HL-60 (cell line): Measurements from ENCODE around the gene APOL2.

Source experiments
- GABPA ChIP-seq: IDR thresholded peaks from 2 replicates; pipeline ENCODE4 v1.6.1; 2012; ENCODE audit warnings: low read depth
- POLR2AphosphoS5 ChIP-seq: IDR thresholded peaks from 2 replicates; pipeline ENCODE4 v1.6.1; 2012; ENCODE audit warnings: low read depth
- SPI1 ChIP-seq: IDR thresholded peaks from 2 replicates; pipeline ENCODE4 v1.6.1; 2012; ENCODE audit warnings: low read depth, mild to moderate bottlenecking, borderline replicate concordance
- TF ChIP-seq, protein P1 (sequence below): IDR thresholded peaks from one replicate; pipeline ENCODE4 v1.5.1; 2011; ENCODE audit warnings: low read length, control low read depth, inconsistent platforms; ENCODE audit not compliant: insufficient read depth
- TF ChIP-seq, protein P2 (sequence below): IDR thresholded peaks from 2 replicates; pipeline ENCODE4 v1.6.1; 2012; ENCODE audit warnings: low read depth; ENCODE audit not compliant: insufficient replicate concordance

DNA sequence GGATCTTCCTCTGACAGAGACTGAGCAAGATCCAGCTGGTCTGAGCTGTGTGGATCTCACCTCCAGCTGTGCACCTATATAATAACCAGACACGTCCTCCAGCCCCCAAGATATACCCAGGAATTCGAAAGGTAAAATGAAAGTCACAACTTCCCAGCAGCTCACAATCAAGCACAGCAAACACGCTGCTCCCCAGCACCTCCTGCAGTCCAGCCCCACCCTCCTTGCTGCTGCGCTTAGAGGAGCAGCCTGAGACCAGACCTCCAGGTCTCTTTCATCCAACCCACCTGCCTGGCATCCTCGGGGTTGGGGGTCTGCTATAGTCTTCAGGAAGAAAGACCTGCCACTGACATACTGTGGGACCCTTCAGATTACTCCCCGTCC, 34.7 kb downstream of the APOL2 start:
- TF ChIP-seq, protein P1, sequence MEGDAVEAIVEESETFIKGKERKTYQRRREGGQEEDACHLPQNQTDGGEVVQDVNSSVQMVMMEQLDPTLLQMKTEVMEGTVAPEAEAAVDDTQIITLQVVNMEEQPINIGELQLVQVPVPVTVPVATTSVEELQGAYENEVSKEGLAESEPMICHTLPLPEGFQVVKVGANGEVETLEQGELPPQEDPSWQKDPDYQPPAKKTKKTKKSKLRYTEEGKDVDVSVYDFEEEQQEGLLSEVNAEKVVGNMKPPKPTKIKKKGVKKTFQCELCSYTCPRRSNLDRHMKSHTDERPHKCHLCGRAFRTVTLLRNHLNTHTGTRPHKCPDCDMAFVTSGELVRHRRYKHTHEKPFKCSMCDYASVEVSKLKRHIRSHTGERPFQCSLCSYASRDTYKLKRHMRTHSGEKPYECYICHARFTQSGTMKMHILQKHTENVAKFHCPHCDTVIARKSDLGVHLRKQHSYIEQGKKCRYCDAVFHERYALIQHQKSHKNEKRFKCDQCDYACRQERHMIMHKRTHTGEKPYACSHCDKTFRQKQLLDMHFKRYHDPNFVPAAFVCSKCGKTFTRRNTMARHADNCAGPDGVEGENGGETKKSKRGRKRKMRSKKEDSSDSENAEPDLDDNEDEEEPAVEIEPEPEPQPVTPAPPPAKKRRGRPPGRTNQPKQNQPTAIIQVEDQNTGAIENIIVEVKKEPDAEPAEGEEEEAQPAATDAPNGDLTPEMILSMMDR, result no peak
- TF ChIP-seq, protein P2, sequence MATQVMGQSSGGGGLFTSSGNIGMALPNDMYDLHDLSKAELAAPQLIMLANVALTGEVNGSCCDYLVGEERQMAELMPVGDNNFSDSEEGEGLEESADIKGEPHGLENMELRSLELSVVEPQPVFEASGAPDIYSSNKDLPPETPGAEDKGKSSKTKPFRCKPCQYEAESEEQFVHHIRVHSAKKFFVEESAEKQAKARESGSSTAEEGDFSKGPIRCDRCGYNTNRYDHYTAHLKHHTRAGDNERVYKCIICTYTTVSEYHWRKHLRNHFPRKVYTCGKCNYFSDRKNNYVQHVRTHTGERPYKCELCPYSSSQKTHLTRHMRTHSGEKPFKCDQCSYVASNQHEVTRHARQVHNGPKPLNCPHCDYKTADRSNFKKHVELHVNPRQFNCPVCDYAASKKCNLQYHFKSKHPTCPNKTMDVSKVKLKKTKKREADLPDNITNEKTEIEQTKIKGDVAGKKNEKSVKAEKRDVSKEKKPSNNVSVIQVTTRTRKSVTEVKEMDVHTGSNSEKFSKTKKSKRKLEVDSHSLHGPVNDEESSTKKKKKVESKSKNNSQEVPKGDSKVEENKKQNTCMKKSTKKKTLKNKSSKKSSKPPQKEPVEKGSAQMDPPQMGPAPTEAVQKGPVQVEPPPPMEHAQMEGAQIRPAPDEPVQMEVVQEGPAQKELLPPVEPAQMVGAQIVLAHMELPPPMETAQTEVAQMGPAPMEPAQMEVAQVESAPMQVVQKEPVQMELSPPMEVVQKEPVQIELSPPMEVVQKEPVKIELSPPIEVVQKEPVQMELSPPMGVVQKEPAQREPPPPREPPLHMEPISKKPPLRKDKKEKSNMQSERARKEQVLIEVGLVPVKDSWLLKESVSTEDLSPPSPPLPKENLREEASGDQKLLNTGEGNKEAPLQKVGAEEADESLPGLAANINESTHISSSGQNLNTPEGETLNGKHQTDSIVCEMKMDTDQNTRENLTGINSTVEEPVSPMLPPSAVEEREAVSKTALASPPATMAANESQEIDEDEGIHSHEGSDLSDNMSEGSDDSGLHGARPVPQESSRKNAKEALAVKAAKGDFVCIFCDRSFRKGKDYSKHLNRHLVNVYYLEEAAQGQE, result no peak
- TF ChIP-seq GABPA (no peak), POLR2AphosphoS5 (no peak), SPI1 (no peak)
